SK-N-SH (cell line): ENCODE data around the gene MRPL2. TPM values are rescaled to one million over a fixed set of nuclear protein-coding genes. Genes with fewer than 3 reads are reported as not detected.
A peak's percentile ranks its signal among the peaks of the same experiment; 100 is the strongest.

Experiments
- CTCF ChIA-PET: fragments of 300-600, 350-600 bp; formaldehyde crosslinking; extraction: SDS; loops from one replicate; lab custom pipeline; 2021; lab: Yijun Ruan, JAX
- POLR2A ChIA-PET: fragments of 350-600 bp; sonication (Branson Sonifier 250); formaldehyde crosslinking; extraction: SDS; loops from one replicate; lab custom pipeline; 2020; ENCODE audit warnings: antibody characterized with exemption, inconsistent platforms; lab: Yijun Ruan, JAX
- DNase-seq: peaks from one replicate; pipeline ENCODE4 v3.0.0; 2012
- H2AFZ ChIP-seq: fragments of 200-600 bp; sonication (generic); 2 replicates; pipeline ENCODE4 v1.8.1; 2016; ENCODE audit warnings: antibody characterized with exemption, mild to moderate bottlenecking, low read depth
- H3F3A ChIP-seq: fragments of 200-600 bp; sonication (generic); replicated peaks from 2 replicates; pipeline ENCODE3; 2016; ENCODE audit warnings: antibody characterized with exemption, mild to moderate bottlenecking; ENCODE audit not compliant: insufficient read depth
- H3K27ac ChIP-seq, 2 experiments: fragments of 200-500 bp in 1 of 2; fragments of 200-600 bp in 1 of 2; sonication (Bioruptor generic) in 1 of 2; sonication (generic), shearing (Covaris generic) in 1 of 2; 2 replicates each; pipeline versions ENCODE4 v1.5.1 to v1.6.1; 2014 to 2016; ENCODE audit warnings: low read depth in 2 of 2, inconsistent platforms in 1 of 2, low read length in 1 of 2, mild to moderate bottlenecking in 1 of 2, mixed read lengths in 1 of 2
- H3K27me3 ChIP-seq: fragments of 200-600 bp; sonication (generic), shearing (Covaris generic); 2 replicates; pipeline ENCODE4 v1.6.1; 2016; ENCODE audit warnings: mixed run types; ENCODE audit not compliant: insufficient read depth
- H3K36me3 ChIP-seq, 2 experiments: fragments of 200-500 bp in 1 of 2; fragments of 200-600 bp in 1 of 2; sonication (Bioruptor generic) in 1 of 2; sonication (generic) in 1 of 2; replicated peaks in 1 of 2; 2 replicates each; pipeline versions ENCODE3 to v1.5.1; 2014 to 2016; ENCODE audit warnings: low read length in 1 of 2, mild to moderate bottlenecking in 1 of 2; ENCODE audit not compliant: insufficient read depth in 2 of 2, control insufficient read depth in 1 of 2
- H3K4me1 ChIP-seq, 2 experiments: fragments of 200-500 bp in 1 of 2; fragments of 200-600 bp in 1 of 2; sonication (Bioruptor generic) in 1 of 2; sonication (generic), shearing (Covaris generic) in 1 of 2; 2 replicates each; pipeline versions ENCODE4 v1.5.1 to v1.6.1; 2014 to 2016; ENCODE audit warnings: low read depth in 1 of 2, low read length in 1 of 2, mixed run types in 1 of 2; ENCODE audit not compliant: insufficient read depth in 2 of 2, control insufficient read depth in 1 of 2
- H3K4me2 ChIP-seq: fragments of 200-600 bp; sonication (generic), shearing (Covaris generic); 2 replicates; pipeline ENCODE4 v1.6.1; 2017; ENCODE audit warnings: mixed run types
- H3K4me3 ChIP-seq, 2 experiments: fragments of 200-500 bp in 1 of 2; fragments of 200-600 bp in 1 of 2; sonication (Bioruptor generic) in 1 of 2; sonication (generic), shearing (Covaris generic) in 1 of 2; 2 replicates each; pipeline versions ENCODE4 v1.5.1 to v1.8.1; 2014 to 2016; ENCODE audit warnings: low read depth in 2 of 2, inconsistent platforms in 1 of 2, low read length in 1 of 2, mild to moderate bottlenecking in 1 of 2, mixed read lengths in 1 of 2, moderate library complexity in 1 of 2
- H3K79me2 ChIP-seq: fragments of 200-600 bp; sonication (generic); 2 replicates; pipeline ENCODE4 v1.8.1; 2017; ENCODE audit warnings: mild to moderate bottlenecking; ENCODE audit not compliant: insufficient read depth
- H3K9ac ChIP-seq: fragments of 200-600 bp; sonication (generic); 2 replicates; pipeline ENCODE4 v1.6.1; 2017; ENCODE audit warnings: mixed run types
- H3K9me2 ChIP-seq: fragments of 200-600 bp; sonication (generic); 2 replicates; pipeline ENCODE4 v1.6.1; 2017; ENCODE audit warnings: mixed run types
- H3K9me3 ChIP-seq: fragments of 200-600 bp; sonication (generic); 2 replicates; pipeline ENCODE4 v1.6.1; 2017; ENCODE audit warnings: mixed run types, mild to moderate bottlenecking, moderate library complexity
- H4K20me1 ChIP-seq: fragments of 200-600 bp; sonication (generic); 2 replicates; pipeline ENCODE4 v1.6.1; 2017; ENCODE audit warnings: mild to moderate bottlenecking, mixed run types; ENCODE audit not compliant: insufficient read depth
- CHD2 ChIP-seq: fragments of 150-350 bp; IDR thresholded peaks from 2 replicates; pipeline ENCODE4 v1.6.1; 2018; ENCODE audit warnings: low read length; ENCODE audit not compliant: partially characterized antibody
- FOXM1 ChIP-seq: IDR thresholded peaks from 2 replicates; pipeline ENCODE4 v1.4.0; 2012; ENCODE audit warnings: low read depth, mild to moderate bottlenecking
- GATA2 ChIP-seq: sonication (generic); formaldehyde crosslinking; IDR thresholded peaks from 2 replicates; pipeline ENCODE4 v1.5.0; 2020; ENCODE audit warnings: mild to moderate bottlenecking, missing genetic modification reagents
- IRF3 ChIP-seq: fragments of 150-350 bp; IDR thresholded peaks from 2 replicates; pipeline ENCODE4 v1.6.1; 2016; ENCODE audit warnings: mild to moderate bottlenecking, low read depth, low read length
- RCOR1 ChIP-seq: fragments of 150-350 bp; IDR thresholded peaks from 2 replicates; pipeline ENCODE4 v1.6.1; 2017; ENCODE audit warnings: antibody characterized with exemption, low read length
- REST ChIP-seq: IDR thresholded peaks from 2 replicates; pipeline ENCODE4 v1.6.1; 2012; ENCODE audit warnings: mild to moderate bottlenecking, low read depth, low read length, moderate library complexity
- RXRA ChIP-seq: IDR thresholded peaks from 2 replicates; pipeline ENCODE4 v1.4.0; 2012; ENCODE audit warnings: low read depth, mild to moderate bottlenecking, borderline replicate concordance
- WGBS: methylation state at CpG from one replicate; pipeline ENCODE4 v1.1.6; 2017; ENCODE audit warnings: low lambda C conversion rate; 5-methylcytosine and 5-hydroxymethylcytosine counted together
- polyA plus RNA-seq, 3 experiments: library from polyadenylated mRNA; depleted of rRNA; stranded (reverse); fragments of >200 nt; gene quantifications; 2 replicates each; pipeline ENCODE4 v1.2.3, GENCODE V29; 2012
- TF ChIP-seq, protein P1 (sequence below): fragments of 150-350 bp; IDR thresholded peaks from 2 replicates; pipeline ENCODE4 v1.6.1; 2017; ENCODE audit warnings: antibody characterized with exemption, low read length, low read depth, borderline replicate concordance

Gene MRPL2
- polyA plus RNA-seq, 1 of the 3 experiments (the other 2 are of a cell fraction): 64.7 TPM

- H3K4me2 ChIP-seq: peak overlapping the region; percentile 93
- no peaks in the 10 kb centered on the region for H3K27me3 ChIP-seq
- CTCF ChIA-PET: interaction anchor here (1.1 to 4.4 kb wide), 4 partner anchors 19 to 177 kb away, joined by 3 to 29 read pairs (median 9); no protein-coding TSS in a partner anchor
- peaks cover 14 to 23% of the 10 kb centered on the region in 2 experiments; a peak in 2 of 4 replicates for H3K4me1 ChIP-seq
- peak overlapping the region; percentile 71 to 86; a peak in 3 of 4 replicates for H3K27ac ChIP-seq
- POLR2A ChIA-PET: interaction anchor here (0.9 to 2.6 kb wide), 3 partner anchors 12 to 45 kb away, joined by 4 to 21 read pairs (median 11); no protein-coding TSS in a partner anchor
- H3K4me3 ChIP-seq: peak overlapping the region; percentile 81 to 90
- H3K9ac ChIP-seq: peak overlapping the region; percentile 96
- DNase-seq: peak; percentile 59
- no peak overlapping the region for H2AFZ ChIP-seq
- H3K79me2 ChIP-seq: peaks cover 68% of the 10 kb centered on the region
- H3F3A ChIP-seq: no peaks in the 10 kb centered on the region
- peaks cover 0 to 4% of the 10 kb centered on the region in 2 experiments for H3K36me3 ChIP-seq
- H3K9me3 ChIP-seq: no peaks in the 10 kb centered on the region
- H4K20me1 ChIP-seq: peaks cover 30% of the 10 kb centered on the region; the same call in 1 of the 2 replicates
- 84% methylated on average over 6 of the region's 6 CpGs for WGBS
- no peaks in the 10 kb centered on the region for H3K9me2 ChIP-seq
- no peak for TF ChIP-seq CHD2
- TF ChIP-seq GATA2 (CRISPR knock-in tag): no peak
- TF ChIP-seq RCOR1: no peak
- no peak for TF ChIP-seq RXRA
- TF ChIP-seq REST: 0 out of 2 replicates have a peak, but pooled peaks have one; percentile 23
- no peak for TF ChIP-seq FOXM1
- no peak for TF ChIP-seq IRF3
- TF ChIP-seq, protein P1, sequence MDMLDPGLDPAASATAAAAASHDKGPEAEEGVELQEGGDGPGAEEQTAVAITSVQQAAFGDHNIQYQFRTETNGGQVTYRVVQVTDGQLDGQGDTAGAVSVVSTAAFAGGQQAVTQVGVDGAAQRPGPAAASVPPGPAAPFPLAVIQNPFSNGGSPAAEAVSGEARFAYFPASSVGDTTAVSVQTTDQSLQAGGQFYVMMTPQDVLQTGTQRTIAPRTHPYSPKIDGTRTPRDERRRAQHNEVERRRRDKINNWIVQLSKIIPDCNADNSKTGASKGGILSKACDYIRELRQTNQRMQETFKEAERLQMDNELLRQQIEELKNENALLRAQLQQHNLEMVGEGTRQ: no peak
These were observed 18.8 kb upstream of the MRPL2 start for GRCh38 chr6:43077981-43078511.
